HG03521 (cell line): Measurements from ENCODE around the gene STK24.

Experiments
- ATAC-seq: cut with Tn5 transposase; IDR thresholded peaks from one replicate; pipeline ENCODE4 v1.9.1; 2021; ENCODE audit warnings: mild to moderate bottlenecking, moderate library complexity; ENCODE audit not compliant: unreplicated experiment

STK24 gene

GRCh38 chr13:98457053-98457452, 119.9 kb downstream of the STK24 start:
- no peak for ATAC-seq

- no peak for ATAC-seq
Measured at GRCh38 chr13:98456413-98456845, 120.5 kb downstream of the STK24 start.

GRCh38 chr13:98454389-98454881, 122.5 kb downstream of the STK24 start:
- ATAC-seq, result no peak

- ATAC-seq, result no peak
Measured at GRCh38 chr13:98452851-98453843, 123.8 kb downstream of the STK24 start.

- no peak for ATAC-seq
Measured at GRCh38 chr13:98451676-98452470, 125.0 kb downstream of the STK24 start.

GRCh38 chr13:98450539-98451111, 126.3 kb downstream of the STK24 start:
- ATAC-seq, result no peak

GRCh38 chr13:98450026-98450425, 126.9 kb downstream of the STK24 start:
- no peak for ATAC-seq

- ATAC-seq, result no peak
Measured at GRCh38 chr13:98449273-98449672, 127.6 kb downstream of the STK24 start.

- no peak for ATAC-seq
Measured at GRCh38 chr13:98448642-98448928, 128.3 kb downstream of the STK24 start.

- no peak for ATAC-seq
Measured at GRCh38 chr13:98447881-98448641, 128.8 kb downstream of the STK24 start.

GRCh38 chr13:98447130-98447529, 129.8 kb downstream of the STK24 start:
- no peak for ATAC-seq

- ATAC-seq, result no peak
Measured at GRCh38 chr13:98446234-98446621, 130.7 kb downstream of the STK24 start.

- peak; percentile 89 for ATAC-seq
Measured at GRCh38 chr13:98445340-98446233, 131.3 kb downstream of the STK24 start.

- ATAC-seq, result no peak
Measured at GRCh38 chr13:98444381-98444780, 132.5 kb downstream of the STK24 start.

GRCh38 chr13:98443800-98444325, 133.0 kb downstream of the STK24 start:
- ATAC-seq, result no peak

GRCh38 chr13:98443329-98443728, 133.6 kb downstream of the STK24 start:
- no peak for ATAC-seq

- ATAC-seq, result no peak
Measured at GRCh38 chr13:98442391-98443230, 134.3 kb downstream of the STK24 start.

GRCh38 chr13:98441056-98441676, 135.7 kb downstream of the STK24 start:
- ATAC-seq, result no peak
